Epidermal melanocyte (primary cell): ENCODE data around the gene TSHR.

Experiments used
- DNase-seq: peaks from one replicate; pipeline ENCODE4 v3.0.0; 2011; ENCODE audit warnings: low spot score; ENCODE audit not compliant: insufficient read length

TSHR gene

DNA sequence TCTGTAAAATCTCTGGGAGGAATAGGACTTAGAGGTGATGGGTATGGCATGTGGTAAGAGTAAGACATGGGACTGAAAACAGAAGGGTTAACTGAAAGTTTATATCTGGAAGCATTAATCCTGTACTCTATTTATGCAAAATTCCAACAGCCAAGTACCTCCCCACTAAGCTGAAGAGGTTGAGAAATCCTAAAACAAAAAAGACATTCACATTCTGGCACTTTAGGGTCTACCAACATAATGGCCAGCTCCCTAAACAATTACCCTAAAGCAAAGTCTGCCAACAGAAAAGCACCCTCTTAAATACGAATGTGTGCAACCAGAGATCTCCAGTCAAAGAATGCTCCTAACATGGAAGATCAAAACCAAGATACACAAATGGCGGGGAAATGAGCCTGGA lies 178.0 kb downstream of the TSHR start:
- no peak for DNase-seq

DNA sequence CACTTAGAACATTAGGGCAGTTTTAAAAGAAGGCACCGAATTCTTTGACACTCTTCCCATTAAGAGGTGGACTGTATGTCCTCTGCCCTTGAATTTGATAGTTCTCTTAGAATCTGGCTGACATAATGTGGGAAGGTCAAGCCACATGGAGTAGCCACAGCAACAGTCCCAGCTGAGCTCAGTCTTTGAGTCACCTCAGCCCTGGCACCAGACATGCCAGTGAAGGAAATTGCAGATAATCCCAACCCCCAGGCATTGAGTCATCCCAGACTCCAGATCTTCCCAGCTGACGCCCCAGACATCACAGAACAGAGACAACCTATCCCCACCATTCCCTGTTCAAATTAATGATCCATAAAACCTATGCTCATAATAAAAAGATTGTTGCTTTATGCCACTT lies 181.9 kb downstream of the TSHR start:
- no peak for DNase-seq

DNA sequence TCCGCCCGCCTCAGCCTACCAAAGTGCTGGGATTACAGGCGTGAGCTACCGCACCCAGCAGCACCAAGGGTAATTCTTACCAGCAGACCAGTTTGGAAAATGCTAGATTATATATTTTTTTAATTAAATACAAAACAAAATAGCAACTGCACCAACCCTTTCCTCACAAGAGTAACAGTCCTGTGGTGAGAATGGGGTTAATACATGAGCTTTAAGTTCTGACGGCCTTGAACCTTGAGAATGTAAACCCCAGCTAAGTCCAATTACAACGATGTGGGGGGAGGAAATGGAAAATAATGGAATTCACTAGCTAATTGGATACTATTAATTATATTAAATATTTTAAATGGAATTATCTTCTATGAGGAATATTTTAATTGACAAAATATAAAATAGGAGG lies 183.0 kb downstream of the TSHR start:
- DNase-seq, result no peak

DNA sequence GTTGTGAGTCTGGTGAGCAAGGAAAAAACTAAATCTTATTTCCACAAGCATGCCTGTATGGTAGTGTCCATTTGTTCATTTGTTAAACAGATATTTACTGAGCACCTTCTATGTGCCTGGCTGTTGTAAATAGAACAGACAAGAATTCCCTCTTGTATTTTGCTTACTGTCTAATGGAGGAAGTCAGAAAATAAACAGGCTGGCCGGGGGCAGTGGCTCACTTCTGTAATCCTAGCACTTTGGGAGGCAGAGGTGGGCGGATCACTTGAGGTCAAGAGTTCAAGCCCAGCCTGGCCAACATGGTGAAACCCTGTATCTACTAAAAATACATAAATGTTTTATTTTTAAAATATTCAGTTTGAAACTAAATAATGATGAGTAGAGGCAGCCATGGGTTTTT lies 186.0 kb downstream of the TSHR start:
- DNase-seq, result no peak

DNA sequence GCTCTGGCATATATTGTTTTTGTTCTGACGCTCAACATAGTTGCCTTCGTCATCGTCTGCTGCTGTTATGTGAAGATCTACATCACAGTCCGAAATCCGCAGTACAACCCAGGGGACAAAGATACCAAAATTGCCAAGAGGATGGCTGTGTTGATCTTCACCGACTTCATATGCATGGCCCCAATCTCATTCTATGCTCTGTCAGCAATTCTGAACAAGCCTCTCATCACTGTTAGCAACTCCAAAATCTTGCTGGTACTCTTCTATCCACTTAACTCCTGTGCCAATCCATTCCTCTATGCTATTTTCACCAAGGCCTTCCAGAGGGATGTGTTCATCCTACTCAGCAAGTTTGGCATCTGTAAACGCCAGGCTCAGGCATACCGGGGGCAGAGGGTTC lies 188.4 kb downstream of the TSHR start:
- DNase-seq, result no peak

DNA sequence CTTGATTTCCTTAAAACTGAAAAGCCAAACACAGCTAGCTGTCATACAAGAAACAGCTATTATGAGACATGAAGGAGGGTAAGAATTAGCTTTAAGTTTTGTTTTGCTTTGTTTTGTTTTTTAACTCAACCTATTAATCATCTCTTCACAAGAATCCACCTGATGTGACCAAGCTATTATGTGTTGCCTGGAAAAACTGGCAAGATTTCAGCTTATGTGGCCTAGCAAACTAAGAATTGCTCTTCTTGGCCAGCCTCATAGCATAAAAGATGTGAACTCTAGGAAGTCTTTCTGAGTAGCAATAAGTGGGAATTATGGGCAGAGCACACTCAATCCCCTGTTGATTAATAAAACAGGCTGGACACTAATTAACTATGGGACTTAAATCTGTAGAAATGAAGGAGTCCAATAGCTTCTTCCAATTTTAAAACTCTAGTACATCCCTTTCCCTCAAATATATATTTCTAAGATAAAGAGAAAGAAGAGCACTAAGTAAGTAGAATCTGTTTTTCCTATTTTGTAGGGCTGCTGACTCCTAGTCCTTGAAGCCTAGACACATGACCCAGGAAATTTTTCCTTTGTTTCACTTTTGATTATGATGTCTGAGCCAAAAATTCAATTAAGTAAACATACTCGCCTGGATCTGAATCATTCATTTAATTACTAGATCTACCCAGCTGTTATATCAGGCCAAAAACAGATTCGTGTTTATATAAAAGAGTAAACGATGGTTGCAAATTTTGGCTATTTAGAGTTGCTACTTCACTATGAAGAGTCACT lies 189.6 kb downstream of the TSHR start:
- DNase-seq, result no peak

DNA sequence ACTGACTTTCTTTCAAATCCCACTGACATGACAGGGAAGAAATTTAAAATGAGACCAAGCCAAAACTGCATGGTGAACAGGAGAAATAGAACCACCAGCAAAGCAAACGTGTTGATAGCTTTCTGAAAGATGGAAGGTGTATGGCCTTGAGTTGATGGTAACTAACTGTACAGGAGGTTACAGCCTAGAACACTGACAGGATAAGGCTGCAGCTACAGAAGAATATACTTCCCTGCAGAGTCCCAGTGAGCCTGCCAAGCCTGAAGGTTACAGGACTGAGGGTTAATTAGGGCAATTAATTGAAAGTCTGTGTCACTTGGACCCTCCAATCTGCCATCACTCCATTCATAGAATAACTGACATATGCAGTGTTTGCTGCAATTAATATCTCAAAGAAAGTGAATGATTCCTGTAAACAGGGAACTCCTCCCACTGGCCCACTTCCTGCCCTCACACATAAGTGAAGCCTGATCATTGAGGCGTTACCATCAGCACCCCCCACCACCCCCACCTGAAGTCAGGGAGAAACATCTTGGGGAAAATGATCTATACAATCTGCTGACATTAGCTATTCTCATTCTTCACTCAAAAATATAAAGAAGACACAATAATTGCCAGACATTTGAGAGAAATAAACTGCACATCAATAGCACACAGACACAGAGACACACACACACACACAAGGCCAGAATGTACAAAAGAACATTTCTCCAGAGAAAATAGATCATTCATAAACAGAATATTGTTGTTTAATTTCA lies 191.9 kb downstream of the TSHR start:
- no peak for DNase-seq

DNA sequence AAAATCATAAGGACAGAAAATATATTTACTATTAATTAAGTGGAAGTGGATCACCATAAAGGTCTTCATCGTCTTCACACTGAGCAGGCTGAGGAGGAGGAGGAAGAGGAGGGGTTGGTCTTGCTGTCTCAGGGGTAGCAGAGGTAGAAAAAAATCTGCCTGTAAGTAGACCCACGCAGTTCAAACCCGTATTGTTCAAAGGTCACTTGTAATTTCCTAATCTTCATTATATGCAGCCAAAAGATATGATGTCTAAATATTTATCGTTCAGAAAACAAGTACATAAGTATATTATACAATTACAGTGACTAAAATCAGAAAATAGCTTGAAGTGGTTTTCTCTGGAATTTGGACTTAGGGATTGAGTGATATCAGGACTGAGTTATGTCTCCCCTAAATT lies 193.2 kb downstream of the TSHR start:
- DNase-seq, result no peak

DNA sequence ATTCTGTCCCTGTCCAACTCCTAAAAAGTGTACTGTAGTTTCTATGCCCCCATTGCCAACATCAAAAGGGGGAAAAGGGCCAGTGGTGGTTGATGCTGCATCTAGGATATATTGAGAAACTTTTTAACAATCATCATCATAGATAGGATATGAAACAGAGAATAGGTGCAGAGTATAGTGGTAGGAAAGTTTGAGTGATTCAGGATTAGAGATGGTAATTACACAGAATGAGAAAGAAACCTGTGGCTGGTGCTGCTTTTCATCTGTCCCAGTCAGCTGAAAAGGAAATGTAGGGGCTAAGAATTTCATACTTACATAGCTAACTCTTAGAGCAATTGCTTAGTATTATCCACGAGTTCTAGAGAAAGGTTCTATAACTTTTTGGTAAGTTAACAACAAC lies 197.8 kb downstream of the TSHR start:
- no peak for DNase-seq

DNA sequence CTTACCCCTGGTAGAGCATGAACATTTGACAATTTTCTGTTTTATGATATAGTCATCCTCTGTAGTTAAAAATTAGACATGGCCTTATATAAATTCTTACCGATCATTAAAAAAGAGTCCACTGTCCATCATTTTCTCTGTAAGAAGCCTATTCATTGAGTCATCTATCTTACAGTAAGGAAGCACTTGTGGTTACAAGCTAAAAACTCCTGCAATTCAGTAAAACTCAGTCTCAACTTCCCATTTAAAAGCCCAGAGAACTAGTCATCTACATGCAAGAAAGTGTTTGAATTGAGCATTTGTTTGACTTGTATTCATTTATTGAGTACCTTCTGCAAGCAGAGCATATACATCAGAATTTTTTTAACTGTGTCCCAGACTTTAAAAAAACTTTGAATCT lies 202.0 kb downstream of the TSHR start:
- DNase-seq, result no peak

DNA sequence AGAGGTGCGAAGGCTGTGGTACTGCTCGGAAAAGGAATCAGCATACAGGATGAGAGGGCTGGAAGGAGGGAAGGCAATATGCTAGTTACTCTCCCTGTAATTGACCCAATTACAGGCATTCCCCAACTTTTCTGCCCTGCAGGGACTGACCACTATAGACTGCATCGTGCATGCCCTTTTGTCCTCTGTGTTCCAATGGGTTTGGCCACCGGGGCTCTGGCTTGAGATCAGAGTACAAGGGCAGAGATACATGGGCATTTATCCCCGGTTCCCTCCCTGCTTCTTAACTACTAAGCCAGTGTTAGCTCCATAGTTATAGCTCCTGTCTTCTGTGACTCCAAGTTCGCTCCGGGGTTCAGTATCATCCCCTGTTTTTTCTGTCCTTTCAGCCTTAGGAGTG lies 205.7 kb downstream of the TSHR start:
- DNase-seq, result no peak

DNA sequence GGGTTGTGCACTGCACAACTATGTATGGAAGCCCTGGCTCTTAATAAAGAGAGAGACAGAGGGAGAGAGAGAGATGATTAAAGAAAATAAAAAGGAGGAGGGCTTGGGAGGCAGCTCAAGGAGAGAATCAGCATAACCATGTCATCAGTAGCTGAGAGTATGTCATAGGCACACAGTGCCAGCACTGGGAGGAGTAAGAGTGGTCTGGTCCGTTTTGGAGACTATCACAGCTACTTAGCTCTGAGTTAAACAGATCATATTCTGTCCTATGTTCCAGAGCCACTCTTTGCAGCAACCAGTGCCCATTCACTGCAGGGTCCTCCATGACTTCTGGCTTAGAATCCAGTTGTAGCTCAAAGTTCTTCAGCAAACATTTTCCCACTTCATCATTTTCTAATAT lies 206.3 kb downstream of the TSHR start:
- DNase-seq, result no peak

DNA sequence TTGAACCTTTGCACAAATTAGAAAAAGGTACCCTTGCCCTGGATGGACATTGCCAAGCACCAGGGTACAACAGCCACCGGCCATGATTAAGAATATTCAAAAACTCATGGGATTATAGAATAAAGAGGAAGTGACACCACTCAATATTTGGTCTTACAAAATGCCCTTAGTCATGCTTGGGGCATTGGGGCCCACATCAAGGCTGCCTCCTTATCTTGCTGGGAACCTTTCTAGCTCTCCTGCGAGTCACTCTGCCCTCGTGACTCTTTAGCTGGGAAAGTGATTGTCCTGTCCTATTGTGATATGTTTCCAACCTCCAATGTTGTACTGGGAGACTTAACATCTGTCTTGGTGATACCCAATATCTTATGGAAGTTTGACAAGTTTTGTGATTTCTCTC lies 207.5 kb downstream of the TSHR start:
- no peak for DNase-seq

DNA sequence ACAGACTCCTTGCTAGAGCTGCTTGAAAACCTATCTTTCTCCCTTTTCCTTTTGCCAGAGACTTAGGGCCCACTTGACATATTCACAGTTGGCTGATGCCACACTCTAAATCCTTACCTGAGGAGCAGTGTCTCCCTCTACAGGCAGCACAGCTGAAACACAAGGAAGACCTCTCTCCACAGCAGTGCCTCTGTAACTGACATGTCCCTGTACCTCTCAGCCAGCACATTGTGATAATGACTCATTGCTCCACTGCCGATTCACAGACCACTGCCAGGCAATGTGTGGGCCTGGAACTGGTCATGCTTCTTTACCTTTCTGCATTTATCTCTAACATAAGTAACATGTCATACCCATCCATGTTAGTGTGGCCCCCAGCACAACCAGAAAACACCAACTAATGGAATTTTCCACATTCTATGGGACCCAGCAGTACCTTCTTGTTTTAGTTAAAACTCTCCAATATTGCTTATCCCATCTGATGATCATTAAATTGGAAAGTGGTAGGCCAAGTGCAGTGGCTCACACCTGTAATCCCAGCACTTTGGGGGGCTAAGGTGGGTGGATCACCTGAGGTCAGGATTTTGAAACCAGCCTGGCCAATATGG lies 208.8 kb downstream of the TSHR start:
- no peak for DNase-seq

DNA sequence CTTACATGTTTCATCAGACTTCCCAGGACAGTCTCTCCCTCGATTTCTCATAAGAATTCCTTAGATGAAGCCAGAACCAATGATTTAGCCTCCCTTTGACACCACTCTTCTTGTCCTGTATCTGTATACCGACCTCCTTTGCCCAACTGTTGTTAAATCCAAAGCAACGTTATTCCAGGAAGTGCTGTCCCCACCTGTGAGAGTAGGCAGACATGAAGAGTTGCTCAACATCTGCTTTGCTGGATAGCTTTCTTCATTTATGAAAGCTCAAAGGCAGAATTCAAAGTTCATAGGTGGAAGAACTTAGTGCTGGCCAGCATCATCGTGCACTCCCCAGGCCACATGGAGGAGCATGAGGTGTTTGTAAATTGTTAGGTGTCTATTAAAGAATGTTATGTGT lies 209.8 kb downstream of the TSHR start:
- no peak for DNase-seq

DNA sequence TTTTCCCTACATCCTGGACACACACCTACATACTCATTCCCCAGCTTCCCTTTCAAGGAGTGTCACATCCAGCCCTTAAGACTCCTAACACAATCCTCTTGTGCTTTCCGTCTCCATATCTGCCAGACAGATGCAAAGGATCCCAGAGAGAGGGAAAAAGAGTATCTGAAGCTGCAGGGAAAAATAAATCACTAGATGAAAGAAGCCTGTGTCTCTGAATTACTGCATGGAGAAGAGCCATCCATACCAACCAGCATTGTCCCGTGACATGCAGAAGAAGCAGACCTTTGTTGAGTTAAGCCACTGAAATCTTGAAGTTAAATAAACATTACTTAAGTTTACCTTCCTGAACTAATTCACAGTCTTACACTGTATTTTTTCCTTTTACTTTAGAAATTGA lies 210.7 kb downstream of the TSHR start:
- DNase-seq, result peak; percentile 58

DNA sequence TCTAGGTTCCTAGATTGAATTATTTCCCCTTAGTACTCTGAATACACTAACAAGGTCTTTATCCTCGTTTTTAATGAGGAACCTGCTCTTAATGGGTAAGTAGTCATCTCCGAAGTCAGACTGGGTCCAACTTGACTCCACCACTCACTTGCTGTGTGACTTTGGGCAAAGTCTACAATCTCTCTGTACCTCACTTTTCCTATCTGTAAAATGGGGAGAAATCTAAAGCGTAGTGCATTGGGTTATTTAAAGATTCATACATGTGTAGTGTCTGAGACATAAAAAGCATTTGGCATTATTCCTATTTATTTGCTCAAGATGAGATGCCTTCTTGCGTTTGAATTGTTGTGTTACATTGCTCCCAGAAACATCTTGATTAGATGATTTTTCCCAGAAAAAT lies 213.8 kb downstream of the TSHR start:
- no peak for DNase-seq

DNA sequence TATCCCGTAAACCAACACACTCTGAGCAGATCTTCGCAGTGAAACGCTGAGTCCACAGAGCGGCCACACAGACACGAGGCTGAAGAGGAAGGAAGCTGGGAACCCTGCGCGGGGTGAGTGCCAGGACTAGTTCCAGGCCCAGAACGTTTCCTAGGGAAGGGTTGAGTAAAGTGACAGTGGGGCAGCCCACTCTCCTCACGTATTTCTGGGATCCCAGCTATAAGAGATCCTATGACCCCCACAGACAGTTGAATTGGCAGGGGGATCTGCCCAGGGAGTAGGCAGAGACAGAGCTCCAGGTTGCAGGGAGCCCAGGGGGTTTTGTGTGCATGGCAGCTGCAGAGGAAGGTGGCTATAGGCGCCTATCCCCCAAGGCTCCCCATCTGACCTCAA lies 214.3 kb downstream of the TSHR start:
- DNase-seq, result no peak

DNA sequence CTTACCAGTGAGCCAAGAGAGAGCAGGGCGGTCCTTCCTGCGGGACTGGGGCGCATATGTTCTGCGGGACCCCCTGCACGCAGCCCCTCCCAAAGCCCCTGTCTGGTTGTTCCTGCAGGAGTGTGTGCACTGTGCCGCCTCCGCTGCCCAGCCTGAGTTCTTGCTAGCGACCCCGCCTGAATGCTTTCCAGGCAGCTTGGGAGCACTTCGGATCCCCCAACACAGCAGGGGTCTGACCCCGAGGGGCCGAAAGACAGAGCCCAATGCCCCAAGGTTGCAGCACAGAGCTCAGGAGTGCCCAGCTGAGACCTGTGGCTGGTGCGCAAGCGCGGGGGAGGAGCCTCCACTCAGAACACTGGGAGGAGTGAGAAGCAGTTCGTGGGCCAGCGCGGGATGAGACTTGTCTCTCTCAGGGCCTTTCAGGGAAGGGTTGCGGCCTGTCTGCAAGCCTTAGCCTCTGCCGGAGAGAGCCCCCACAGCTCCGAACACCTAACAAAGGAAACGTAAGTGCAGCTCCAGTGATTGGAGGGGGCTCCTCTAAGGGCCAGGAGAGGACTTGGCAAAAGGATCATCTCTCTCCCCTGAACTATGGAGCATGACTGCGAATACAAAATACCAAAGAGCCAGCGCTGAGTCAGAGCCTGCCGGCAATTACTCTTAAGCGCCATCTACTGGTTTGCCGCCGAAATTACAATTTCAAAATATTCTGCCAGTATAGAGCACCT lies 214.8 kb downstream of the TSHR start:
- DNase-seq, result peak; percentile 86

DNA sequence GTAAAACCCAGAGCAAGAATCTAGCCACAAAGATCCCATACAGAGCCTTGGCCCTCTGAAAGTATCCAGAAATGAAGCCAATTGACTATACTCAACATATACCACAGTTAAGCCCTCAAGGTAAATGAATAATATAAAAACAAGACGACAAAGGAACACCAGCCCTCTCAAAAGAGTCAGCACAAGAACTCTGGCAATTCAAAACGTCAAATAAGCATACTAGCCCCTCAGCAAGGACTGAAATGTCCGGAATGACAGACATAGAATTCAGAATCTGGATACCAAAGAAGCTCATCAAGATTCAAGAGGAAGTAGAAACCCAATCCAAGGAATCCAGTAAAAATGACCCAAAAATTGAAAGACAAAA lies 215.4 kb downstream of the TSHR start:
- DNase-seq, result no peak

DNA sequence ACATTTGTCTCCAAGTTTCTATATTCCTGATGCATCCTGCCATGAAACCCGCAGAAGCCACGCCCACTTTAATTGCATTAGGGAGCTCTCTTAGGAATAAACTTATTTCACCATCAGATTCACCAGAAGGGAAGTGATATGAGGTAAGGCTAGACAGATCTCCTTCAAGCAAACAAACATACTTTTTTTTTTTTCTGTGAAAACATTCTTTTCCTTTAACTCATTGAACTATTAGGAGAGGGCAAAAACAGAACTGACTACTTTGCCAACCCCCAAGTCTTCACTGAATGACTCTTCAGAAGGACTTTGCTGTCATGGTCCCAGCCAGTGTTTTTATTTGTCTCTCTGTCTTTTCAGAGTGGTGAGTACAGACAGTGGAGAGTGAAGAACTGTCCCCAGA lies 216.9 kb downstream of the TSHR start:
- DNase-seq, result no peak

DNA sequence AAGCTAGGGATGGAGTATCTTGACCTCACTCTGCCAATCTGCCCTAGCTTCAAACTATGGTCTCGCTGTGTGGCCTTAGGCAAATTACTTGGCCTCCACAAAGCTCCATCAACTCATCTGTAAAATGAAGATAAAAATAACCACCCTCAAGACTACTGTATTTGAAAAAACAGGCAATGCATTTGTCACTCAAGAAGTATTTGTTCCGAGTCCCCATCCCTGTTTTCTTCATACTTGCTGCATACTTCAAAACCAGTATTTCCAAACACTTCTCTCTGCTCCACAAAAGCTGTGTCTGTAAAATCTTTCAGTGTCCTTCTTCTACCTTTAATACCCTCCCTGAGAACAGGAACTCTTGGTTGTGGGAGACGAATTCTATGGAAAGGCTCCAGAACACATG lies 217.5 kb downstream of the TSHR start:
- no peak for DNase-seq
